HUES48 (cell line): ENCODE measurements around the gene RNF5.
A peak's percentile ranks its signal among the peaks of the same experiment; 100 is the strongest.
"Not testable (repeated sequence)": the region's sequence is repeated elsewhere in the genome, so short reads cannot be mapped to it uniquely, and the experiment has no call there.

Experiments
- H3K27ac ChIP-seq: one replicate; pipeline ENCODE4 v1.7.0; 2013; ENCODE audit warnings: low read depth, low read length, inconsistent platforms
- H3K27me3 ChIP-seq: 2 replicates; pipeline ENCODE4 v1.6.1; 2013; ENCODE audit warnings: mild to moderate bottlenecking, low read length; ENCODE audit not compliant: control insufficient read depth, insufficient read depth
- H3K36me3 ChIP-seq: 2 replicates; pipeline ENCODE4 v1.6.1; 2013; ENCODE audit warnings: low read length; ENCODE audit not compliant: control insufficient read depth, insufficient read depth
- H3K4me1 ChIP-seq: 2 replicates; pipeline ENCODE4 v1.6.1; 2013; ENCODE audit warnings: mild to moderate bottlenecking, low read length; ENCODE audit not compliant: control insufficient read depth, insufficient read depth
- H3K4me3 ChIP-seq: 2 replicates; pipeline ENCODE4 v1.5.1; 2013; ENCODE audit warnings: mild to moderate bottlenecking, low read depth, low read length
- H3K9ac ChIP-seq: 2 replicates; pipeline ENCODE4 v1.6.1; 2013; ENCODE audit warnings: mild to moderate bottlenecking, low read depth, low read length, moderate library complexity
- H3K9me3 ChIP-seq: 2 replicates; pipeline ENCODE4 v1.6.1; 2013; ENCODE audit warnings: low read length; ENCODE audit not compliant: control insufficient read depth, insufficient read depth

RNF5 gene

DNA sequence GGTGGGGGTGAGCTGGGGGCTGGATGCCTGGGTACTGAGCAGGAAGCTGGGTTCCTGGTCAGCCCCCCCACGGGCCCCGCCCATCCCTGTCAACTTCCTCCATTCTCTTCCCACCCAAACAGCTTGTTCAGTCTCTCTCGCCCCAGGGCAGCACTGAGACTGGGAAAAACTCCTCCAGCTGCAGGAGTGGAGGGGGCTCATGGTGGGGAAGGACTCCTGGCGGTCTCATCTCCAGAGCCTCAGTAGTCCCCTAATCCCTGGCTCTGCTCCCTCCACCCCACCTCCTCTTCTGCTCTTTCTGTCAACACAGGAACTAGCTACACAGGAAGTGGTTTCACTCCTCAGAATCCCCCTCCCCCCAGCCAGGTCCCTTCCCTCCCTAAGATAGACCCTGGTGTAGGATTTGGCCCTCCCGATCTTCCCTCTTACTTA lies 14.4 kb downstream of the RNF5 start, which contains the start of gene GPSM3:
Gene GPSM3, minus strand, starts transcription at position 36 of the 432 bp plus-strand sequence. CDS start 130 bp downstream, outside the sequence.
- H3K4me1 ChIP-seq = peaks cover 41% of the 10 kb centered on the region
- peak within 1 kb of the TSS; percentile 38 for H3K27ac ChIP-seq

GRCh38 chr6:32193096-32193495 lies 14.9 kb downstream of the RNF5 start:
- not testable (repeated sequence) for H3K36me3 ChIP-seq, H3K9me3 ChIP-seq, H3K9ac ChIP-seq, H3K27ac ChIP-seq, H3K27me3 ChIP-seq
- Histone ChIP-seq H3K4me3 (peak overlapping the region; percentile 10; the same call in 1 of the 2 replicates), H3K4me1 (peaks cover 41% of the 10 kb centered on the region)

More for the DNA sequence above, 14.4 kb downstream of the RNF5 start, which contains the start of gene GPSM3:
- H3K36me3 ChIP-seq = peaks cover 5% of the 10 kb centered on the region
- peak within 1 kb of the TSS; percentile 10; the same call in 1 of the 2 replicates for H3K4me3 ChIP-seq
- H3K9ac ChIP-seq = no peak within 1 kb of the TSS
- no peaks in the 10 kb centered on the region for H3K9me3 ChIP-seq
- no peaks in the 10 kb centered on the region for H3K27me3 ChIP-seq

GRCh38 chr6:32194388-32194787 lies 16.2 kb downstream of the RNF5 start:
- no peak overlapping the region for H3K4me3 ChIP-seq
- H3K9ac ChIP-seq = no peak overlapping the region
- no peaks in the 10 kb centered on the region for H3K27me3 ChIP-seq
- H3K9me3 ChIP-seq = no peaks in the 10 kb centered on the region
- H3K27ac ChIP-seq = peak overlapping the region; percentile 100
- H3K4me1 ChIP-seq = peaks cover 35% of the 10 kb centered on the region
- H3K36me3 ChIP-seq = no peaks in the 10 kb centered on the region

GRCh38 chr6:32194825-32195651 lies 16.8 kb downstream of the RNF5 start:
- Histone ChIP-seq H3K36me3 (no peaks in the 10 kb centered on the region), H3K27me3 (no peaks in the 10 kb centered on the region), H3K27ac (peak overlapping the region; percentile 100), H3K4me1 (peaks cover 35% of the 10 kb centered on the region), H3K9ac (peak overlapping the region; percentile 71), H3K9me3 (no peaks in the 10 kb centered on the region), H3K4me3 (peak overlapping the region; percentile 80)

DNA sequence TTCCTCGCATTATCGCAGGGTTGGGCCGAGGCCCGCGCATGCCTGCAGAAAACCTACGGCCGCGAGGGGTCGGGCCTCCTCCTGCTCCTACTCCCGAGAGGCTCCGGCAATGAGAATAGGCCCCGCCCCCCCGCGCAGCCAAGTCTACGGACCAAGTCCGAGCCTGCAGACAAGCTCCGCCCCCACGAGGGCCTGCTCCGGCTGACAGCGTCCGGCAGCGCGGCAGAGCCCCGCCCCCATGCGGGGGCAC lies 17.4 kb downstream of the RNF5 start:
- no peaks in the 10 kb centered on the region for H3K27me3 ChIP-seq
- H3K36me3 ChIP-seq = no peaks in the 10 kb centered on the region
- H3K4me3 ChIP-seq = peak overlapping the region; percentile 82; the same call in 1 of the 2 replicates
- peaks cover 33% of the 10 kb centered on the region for H3K4me1 ChIP-seq
- H3K9ac ChIP-seq = peak overlapping the region; percentile 93; the same call in 1 of the 2 replicates
- H3K9me3 ChIP-seq = no peaks in the 10 kb centered on the region
- H3K27ac ChIP-seq = peak overlapping the region; percentile 100

DNA sequence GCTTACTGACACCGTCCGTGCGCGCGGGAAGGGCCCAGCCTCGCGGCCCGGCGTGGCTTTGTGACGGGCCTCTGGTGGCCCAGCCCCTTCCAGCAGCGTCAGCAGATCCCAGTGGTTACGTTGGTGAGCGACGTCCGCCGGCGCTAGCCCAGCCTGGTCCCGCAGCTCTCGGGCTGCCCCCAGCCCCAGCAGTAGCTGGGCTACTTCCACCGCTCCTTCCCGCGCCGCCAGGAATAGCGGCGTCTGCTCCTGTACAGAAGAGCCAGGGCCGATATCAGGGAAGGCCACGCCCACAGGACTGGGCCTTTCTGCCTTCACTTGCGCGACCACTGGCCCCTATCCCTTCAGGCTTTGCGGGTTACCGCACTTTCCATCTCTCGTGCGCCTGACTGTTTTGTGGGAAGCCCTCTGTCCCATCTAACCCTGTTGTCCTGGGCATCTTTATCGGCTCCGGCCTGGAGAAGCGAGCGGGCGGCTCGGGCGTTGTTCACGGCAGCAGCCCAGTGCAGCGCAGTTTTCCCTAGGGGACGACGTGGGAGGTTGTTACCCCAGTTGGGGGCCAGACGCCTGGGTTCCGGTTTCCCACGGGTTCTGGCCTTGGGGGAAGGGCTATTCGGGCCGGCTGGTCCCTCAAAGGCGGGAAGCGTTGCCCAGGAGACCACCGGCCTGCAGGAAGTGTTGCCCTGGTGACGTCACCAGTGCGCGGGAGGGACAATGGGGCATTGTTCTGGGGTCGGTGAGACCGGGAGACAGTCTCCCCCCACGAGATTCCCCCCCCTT lies 17.9 kb downstream of the RNF5 start:
- Histone ChIP-seq H3K9ac (peak overlapping the region; percentile 93), H3K27ac (peak overlapping the region; percentile 100), H3K36me3 (no peaks in the 10 kb centered on the region), H3K9me3 (no peaks in the 10 kb centered on the region), H3K4me1 (peaks cover 28% of the 10 kb centered on the region), H3K4me3 (peak overlapping the region; percentile 82), H3K27me3 (no peaks in the 10 kb centered on the region)

DNA sequence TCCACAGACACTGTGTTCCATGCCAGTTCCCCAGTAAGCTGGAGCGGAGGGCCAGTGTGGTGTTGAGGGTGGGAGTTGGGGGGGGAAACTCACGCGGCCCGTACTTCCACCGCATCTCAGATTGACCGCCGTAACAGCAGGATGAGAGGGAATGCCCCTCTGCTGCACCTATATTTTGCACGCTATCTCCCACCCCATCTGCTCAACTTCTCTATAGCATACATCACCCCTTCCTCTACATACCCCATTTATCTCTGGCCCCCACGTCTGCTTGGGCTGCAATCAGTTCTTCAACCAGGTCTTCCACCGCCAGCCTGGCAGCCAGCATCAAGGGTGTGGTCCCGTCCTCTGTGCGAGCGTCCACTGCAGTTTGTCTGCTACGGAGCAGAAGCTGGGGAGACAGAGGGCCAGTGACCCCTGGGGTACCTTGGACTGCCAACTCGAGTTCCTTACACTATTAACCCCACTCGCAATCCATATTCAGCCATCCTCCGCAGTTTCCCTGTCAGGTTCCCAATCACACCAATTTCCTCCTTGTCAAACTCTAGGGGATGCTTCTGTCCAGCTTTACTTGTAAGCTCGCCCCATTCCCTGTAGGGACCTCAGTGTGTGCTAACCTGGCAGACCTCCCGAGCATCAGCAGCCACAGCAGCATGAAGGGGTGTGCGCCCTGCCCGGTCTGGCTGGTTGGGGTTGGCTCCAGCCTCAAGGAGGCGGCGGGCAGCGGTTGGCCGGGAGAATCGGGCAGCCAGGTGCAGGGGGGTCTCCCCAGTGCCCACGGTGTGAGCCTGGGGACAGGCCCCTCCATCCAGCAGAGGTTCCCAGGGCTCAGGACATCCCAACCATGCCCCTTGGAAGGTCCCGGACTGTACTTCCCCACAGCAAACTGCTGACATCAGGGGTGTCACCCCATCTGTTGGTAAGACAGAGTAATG lies 18.7 kb downstream of the RNF5 start:
- Histone ChIP-seq H3K27ac (peak overlapping the region; percentile 100), H3K4me1 (peaks cover 28% of the 10 kb centered on the region), H3K27me3 (no peaks in the 10 kb centered on the region), H3K36me3 (no peaks in the 10 kb centered on the region), H3K9ac (peak overlapping the region; percentile 93), H3K9me3 (no peaks in the 10 kb centered on the region), H3K4me3 (peak overlapping the region; percentile 82)

- Histone ChIP-seq H3K36me3 (no peaks in the 10 kb centered on the region), H3K9me3 (no peaks in the 10 kb centered on the region), H3K27ac (no peak overlapping the region), H3K9ac (no peak overlapping the region), H3K27me3 (no peaks in the 10 kb centered on the region), H3K4me1 (peaks cover 19% of the 10 kb centered on the region), H3K4me3 (no peak overlapping the region)
These were observed 20.1 kb downstream of the RNF5 start for GRCh38 chr6:32198345-32198696.

GRCh38 chr6:32198866-32199265 lies 20.7 kb downstream of the RNF5 start:
- Histone ChIP-seq H3K4me1 (peaks cover 19% of the 10 kb centered on the region), H3K9me3 (no peaks in the 10 kb centered on the region), H3K4me3 (no peak overlapping the region), H3K9ac (no peak overlapping the region), H3K36me3 (no peaks in the 10 kb centered on the region), H3K27me3 (no peaks in the 10 kb centered on the region), H3K27ac (no peak overlapping the region)

- Histone ChIP-seq H3K4me1 (peaks cover 8% of the 10 kb centered on the region; the same call in 1 of the 2 replicates), H3K27ac (no peak overlapping the region), H3K4me3 (no peak overlapping the region), H3K9ac (no peak overlapping the region), H3K9me3 (no peaks in the 10 kb centered on the region), H3K36me3 (no peaks in the 10 kb centered on the region), H3K27me3 (no peaks in the 10 kb centered on the region)
These were observed 22.7 kb downstream of the RNF5 start for GRCh38 chr6:32200711-32201475.
